Nephron progenitor cell (in vitro differentiated cells): ENCODE results near the gene LRRC34.

Experiments used
- DNase-seq: peaks from one replicate; pipeline ENCODE4 v3.0.0; 2021
- H3K27ac Mint-ChIP-seq: 2 replicates; pipeline ENCODE4 v1.8.0; 2021; ENCODE audit warnings: mild to moderate bottlenecking, moderate library complexity, mixed read lengths
- H3K27me3 Mint-ChIP-seq: 2 replicates; pipeline ENCODE4 v1.8.0; 2021; ENCODE audit warnings: mild to moderate bottlenecking, low read depth, mixed read lengths; ENCODE audit not compliant: poor library complexity
- H3K36me3 Mint-ChIP-seq: 2 replicates; pipeline ENCODE4 v1.8.0; 2021; ENCODE audit warnings: low read depth, mixed read lengths
- H3K4me1 Mint-ChIP-seq: 2 replicates; pipeline ENCODE4 v1.8.0; 2021; ENCODE audit warnings: mixed read lengths
- H3K4me3 Mint-ChIP-seq: 2 replicates; pipeline ENCODE4 v1.8.0; 2021; ENCODE audit warnings: mild to moderate bottlenecking, moderate library complexity, mixed read lengths
- H3K9me3 Mint-ChIP-seq: 2 replicates; pipeline ENCODE4 v1.8.0; 2021; ENCODE audit warnings: mild to moderate bottlenecking, moderate library complexity, mixed read lengths
- CTCF ChIP-seq: fragments of 200-600 bp; sonication (generic); IDR thresholded peaks from 2 replicates; pipeline ENCODE4 v1.5.0; 2021; ENCODE audit warnings: antibody characterized with exemption

The LRRC34 gene

GRCh38 chr3:169848741-169849140, 36.0 kb upstream of the LRRC34 start:
- DNase-seq, result no peak
- Mint-ChIP-seq H3K9me3 (no peaks in the 10 kb centered on the region), H3K4me1 (peaks cover 4% of the 10 kb centered on the region), H3K27ac (no peak overlapping the region), H3K36me3 (no peaks in the 10 kb centered on the region), H3K27me3 (peaks cover 11% of the 10 kb centered on the region), H3K4me3 (no peak overlapping the region)
- no peak for TF ChIP-seq CTCF

GRCh38 chr3:169847896-169848295, 35.2 kb upstream of the LRRC34 start:
- no peak overlapping the region for H3K4me3 Mint-ChIP-seq
- no peaks in the 10 kb centered on the region for H3K9me3 Mint-ChIP-seq
- H3K27ac Mint-ChIP-seq, result no peak overlapping the region
- no peak for DNase-seq
- peaks cover 4% of the 10 kb centered on the region for H3K4me1 Mint-ChIP-seq
- no peak for TF ChIP-seq CTCF
- no peaks in the 10 kb centered on the region for H3K36me3 Mint-ChIP-seq
- H3K27me3 Mint-ChIP-seq, result peaks cover 11% of the 10 kb centered on the region

GRCh38 chr3:169846458-169847193, 33.9 kb upstream of the LRRC34 start:
- Mint-ChIP-seq H3K9me3 (no peaks in the 10 kb centered on the region), H3K36me3 (no peaks in the 10 kb centered on the region), H3K27ac (no peak overlapping the region), H3K4me1 (peaks cover 4% of the 10 kb centered on the region), H3K4me3 (no peak overlapping the region), H3K27me3 (peaks cover 11% of the 10 kb centered on the region)
- no peak for TF ChIP-seq CTCF
- DNase-seq, result no peak

GRCh38 chr3:169842960-169843359, 30.3 kb upstream of the LRRC34 start:
- Mint-ChIP-seq H3K4me1 (peaks cover 12% of the 10 kb centered on the region), H3K27ac (no peak overlapping the region), H3K9me3 (no peaks in the 10 kb centered on the region), H3K4me3 (no peak overlapping the region), H3K27me3 (peaks cover 10% of the 10 kb centered on the region), H3K36me3 (no peaks in the 10 kb centered on the region)
- no peak for TF ChIP-seq CTCF
- no peak for DNase-seq

GRCh38 chr3:169841171-169841570, 28.5 kb upstream of the LRRC34 start:
- H3K4me1 Mint-ChIP-seq, result peaks cover 21% of the 10 kb centered on the region
- H3K27me3 Mint-ChIP-seq, result peaks cover 7% of the 10 kb centered on the region
- no peaks in the 10 kb centered on the region for H3K9me3 Mint-ChIP-seq
- H3K4me3 Mint-ChIP-seq, result no peak overlapping the region
- H3K36me3 Mint-ChIP-seq, result no peaks in the 10 kb centered on the region
- H3K27ac Mint-ChIP-seq, result peak overlapping the region; percentile 18
- TF ChIP-seq CTCF, result no peak
- no peak for DNase-seq

- no peak overlapping the region for H3K4me3 Mint-ChIP-seq
- H3K27ac Mint-ChIP-seq, result no peak overlapping the region
- H3K36me3 Mint-ChIP-seq, result no peaks in the 10 kb centered on the region
- H3K9me3 Mint-ChIP-seq, result no peaks in the 10 kb centered on the region
- no peak for TF ChIP-seq CTCF
- H3K4me1 Mint-ChIP-seq, result peaks cover 33% of the 10 kb centered on the region
- DNase-seq, result no peak
- peaks cover 4% of the 10 kb centered on the region for H3K27me3 Mint-ChIP-seq
Observed at GRCh38 chr3:169838511-169839030, 25.9 kb upstream of the LRRC34 start.
